Endothelial cell of umbilical vein (primary cell): ENCODE data around the gene PGAM2.

Source experiments
- CTCF ChIP-seq, 2 donors: IDR thresholded peaks; 1 replicate in 1 of 2; 2 replicates in 1 of 2; pipeline ENCODE4 v1.5.1; 2011; ENCODE audit warnings: low read length in 2 of 2, mild to moderate bottlenecking in 2 of 2, moderate library complexity in 2 of 2, control low read depth in 1 of 2, inconsistent platforms in 1 of 2, low read depth in 1 of 2; ENCODE audit not compliant: insufficient read depth in 1 of 2; ENCODE audit errors: extremely low read depth in 1 of 2
- EZH2 ChIP-seq: IDR thresholded peaks from 2 replicates; pipeline ENCODE4 v1.6.1; 2012; ENCODE audit warnings: borderline replicate concordance, low read depth, mild to moderate bottlenecking, moderate library complexity, low read length, inconsistent platforms; ENCODE audit not compliant: severe bottlenecking
- FOS ChIP-seq: IDR thresholded peaks from 2 replicates; pipeline ENCODE4 v1.6.1; 2011; ENCODE audit warnings: mild to moderate bottlenecking, low read length, moderate library complexity, borderline replicate concordance; ENCODE audit not compliant: insufficient read depth
- GATA2 ChIP-seq: IDR thresholded peaks from 2 replicates; pipeline ENCODE4 v1.7.0; 2011; ENCODE audit warnings: low read depth, mild to moderate bottlenecking, moderate library complexity, mixed read lengths, low read length; ENCODE audit not compliant: insufficient read length, insufficient read depth
- JUN ChIP-seq: IDR thresholded peaks from 2 replicates; pipeline ENCODE4 v1.6.1; 2011; ENCODE audit warnings: borderline replicate concordance, low read depth; ENCODE audit not compliant: insufficient read length, insufficient read depth
- MAX ChIP-seq: IDR thresholded peaks from 2 replicates; pipeline ENCODE4 v1.6.1; 2011; ENCODE audit not compliant: insufficient read depth, insufficient read length
- MYC ChIP-seq: IDR thresholded peaks from one replicate; pipeline ENCODE4 v1.6.1; 2011; ENCODE audit warnings: mild to moderate bottlenecking, low read depth, low read length
- POLR2A ChIP-seq: IDR thresholded peaks from 2 replicates; pipeline ENCODE4 v1.6.1; 2012; ENCODE audit warnings: low read depth, mild to moderate bottlenecking, control low read depth, low read length
- POLR2AphosphoS5 ChIP-seq: IDR thresholded peaks from 2 replicates; pipeline ENCODE4 v1.6.1; 2012; ENCODE audit warnings: low read depth, mild to moderate bottlenecking, control low read depth, low read length, moderate library complexity; ENCODE audit not compliant: insufficient read depth

DNA sequence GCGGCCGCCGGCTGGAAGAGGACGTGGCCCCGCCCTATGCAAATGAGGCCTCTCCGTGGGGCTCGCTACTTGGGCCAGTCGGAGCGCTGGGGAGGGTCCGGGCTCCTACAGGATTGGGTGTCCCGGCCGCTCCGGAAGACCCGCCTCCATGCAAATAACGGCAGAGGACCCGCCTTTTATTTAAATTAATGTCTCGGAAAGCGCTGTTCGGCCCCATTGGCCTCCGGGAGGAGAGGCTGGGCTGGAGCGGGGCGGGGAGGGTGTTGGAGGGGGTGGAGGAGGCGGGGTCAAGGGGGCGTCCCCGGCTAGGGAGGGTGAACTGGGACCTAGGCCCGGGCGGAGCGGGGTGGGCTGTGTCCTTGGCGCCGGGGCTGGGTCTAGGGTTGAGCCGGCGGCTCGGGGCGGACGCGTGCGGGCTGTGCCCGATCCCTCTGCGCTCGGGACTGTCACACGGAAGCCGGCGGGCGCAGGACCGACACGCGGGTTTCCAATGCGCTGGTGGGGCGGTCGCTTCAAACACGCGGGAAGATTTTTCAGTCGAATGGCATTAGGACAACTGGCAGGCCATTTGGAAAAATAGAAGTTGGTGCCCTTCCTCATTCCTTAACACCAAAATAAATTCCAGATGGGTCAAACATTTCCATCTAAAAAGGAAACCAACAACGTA lies 17.3 kb upstream of the PGAM2 start:
- TF ChIP-seq CTCF (IDR thresholded peaks at IDR 0.05; ENCODE audit: extremely low read depth in 1 of 2, insufficient read depth in 1 of 2, low read depth in 1 of 2, low read length in 2 of 2), result no peak
- peak; percentile 72 for TF ChIP-seq POLR2A
- no peak for TF ChIP-seq GATA2
- TF ChIP-seq JUN, result no peak
- TF ChIP-seq MYC, result no peak
- no peak for TF ChIP-seq MAX
- TF ChIP-seq EZH2, result no peak
- peak; percentile 73 for TF ChIP-seq POLR2AphosphoS5
- TF ChIP-seq FOS, result no peak
